HG03097 (cell line): Measurements from ENCODE around the gene DLG2.

Source experiments
- ATAC-seq: cut with Tn5 transposase; IDR thresholded peaks from one replicate; pipeline ENCODE4 v1.9.1; 2021; ENCODE audit not compliant: unreplicated experiment, low FRiP score

DLG2 gene

DNA sequence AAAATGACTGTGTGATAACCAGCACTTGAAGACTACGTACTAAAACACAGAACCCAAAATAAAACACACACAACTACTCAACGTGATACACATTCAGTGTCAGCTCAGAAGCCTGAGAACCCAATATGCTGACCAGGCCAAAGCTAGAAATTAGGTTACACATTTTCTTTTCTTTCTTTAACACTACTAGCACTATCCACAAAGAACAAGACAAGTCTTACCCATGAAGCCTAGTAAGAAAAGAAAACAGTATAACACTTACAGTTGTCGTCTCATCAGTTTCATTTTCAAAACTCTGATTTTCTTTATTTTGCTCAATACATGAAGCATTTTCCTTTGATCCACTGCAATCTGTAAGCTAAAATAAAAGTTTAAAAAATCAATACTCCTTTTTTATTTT lies 472.9 kb downstream of the DLG2 start:
- no peak for ATAC-seq

GRCh38 chr11:85137597-85137996 lies 489.5 kb downstream of the DLG2 start:
- no peak for ATAC-seq

DNA sequence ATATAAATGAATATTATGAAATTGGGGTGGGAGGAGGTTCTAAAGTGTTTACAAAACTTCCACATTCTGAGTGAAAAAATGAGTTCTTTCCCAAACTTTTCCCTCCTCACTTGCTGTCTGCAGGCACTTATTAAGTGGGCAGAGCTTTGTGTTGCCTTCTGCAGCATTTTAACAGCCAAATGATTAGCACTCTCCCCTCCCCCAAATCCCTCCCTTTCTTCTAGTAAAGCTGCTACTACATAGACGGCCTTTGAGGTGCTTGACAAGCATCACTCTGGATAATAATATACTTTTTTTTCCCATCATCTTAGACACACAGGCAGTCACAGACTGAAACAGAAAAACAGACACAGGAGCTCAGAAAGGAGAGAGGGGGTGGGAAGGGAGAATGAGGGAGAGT lies 493.5 kb downstream of the DLG2 start:
- ATAC-seq: no peak

DNA sequence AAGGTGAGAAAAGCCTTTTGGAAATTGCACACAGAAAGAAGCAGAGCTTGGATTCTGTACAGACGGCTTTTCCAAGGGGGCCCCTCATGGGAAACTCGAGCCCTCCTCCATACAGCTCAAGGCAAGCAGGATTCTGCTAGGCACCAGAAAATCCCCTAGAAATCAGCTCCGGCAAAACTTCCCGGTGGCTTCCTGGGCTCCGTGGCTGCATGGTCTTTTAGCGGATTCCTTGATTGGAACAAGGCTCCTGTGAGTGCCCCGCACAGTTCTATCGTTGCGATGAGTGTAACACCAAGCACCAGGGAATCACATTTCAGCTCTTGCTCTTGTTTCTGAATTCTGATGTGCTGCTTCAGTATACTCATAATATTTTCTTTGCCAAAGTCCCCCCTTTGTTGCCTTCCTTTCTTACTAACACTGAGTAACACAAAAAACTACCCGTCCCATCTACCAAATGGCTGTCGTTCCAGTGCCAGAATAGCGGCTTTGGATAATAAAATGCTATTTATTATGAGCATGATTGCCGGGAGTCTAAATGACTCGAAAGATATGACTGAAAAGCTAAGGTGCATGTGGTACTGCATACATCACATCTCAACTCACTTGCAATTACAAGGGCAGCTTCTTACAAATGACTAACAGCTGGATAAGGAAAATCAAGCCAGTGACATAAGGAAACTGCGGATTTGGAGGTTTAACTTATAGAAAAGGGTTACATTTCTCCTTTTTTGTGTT lies 494.1 kb downstream of the DLG2 start:
- no peak for ATAC-seq

GRCh38 chr11:85127349-85127748 lies 499.8 kb downstream of the DLG2 start:
- ATAC-seq: no peak

GRCh38 chr11:85123752-85124231 lies 503.4 kb downstream of the DLG2 start:
- ATAC-seq: peak; percentile 82

DNA sequence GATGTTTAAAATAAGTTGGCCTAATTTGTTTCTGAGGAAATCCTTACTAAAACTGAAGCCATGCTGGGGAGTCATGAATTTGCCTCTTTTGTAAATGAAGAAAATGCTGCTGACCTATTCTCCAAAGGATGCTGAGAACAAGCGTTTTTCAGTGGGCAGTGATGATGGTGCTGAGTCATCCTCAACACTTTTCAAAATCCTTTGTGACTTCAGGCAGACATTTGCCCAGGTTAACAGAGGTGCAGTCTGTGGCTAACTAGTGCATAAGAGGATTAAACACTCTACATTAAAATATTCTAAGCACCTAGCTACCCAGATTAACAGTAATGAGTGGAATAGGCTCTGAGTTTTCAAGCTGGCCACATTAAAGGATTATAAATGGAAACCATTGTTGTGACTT lies 509.0 kb downstream of the DLG2 start:
- no peak for ATAC-seq

GRCh38 chr11:85115798-85116197 lies 511.3 kb downstream of the DLG2 start:
- ATAC-seq: no peak

DNA sequence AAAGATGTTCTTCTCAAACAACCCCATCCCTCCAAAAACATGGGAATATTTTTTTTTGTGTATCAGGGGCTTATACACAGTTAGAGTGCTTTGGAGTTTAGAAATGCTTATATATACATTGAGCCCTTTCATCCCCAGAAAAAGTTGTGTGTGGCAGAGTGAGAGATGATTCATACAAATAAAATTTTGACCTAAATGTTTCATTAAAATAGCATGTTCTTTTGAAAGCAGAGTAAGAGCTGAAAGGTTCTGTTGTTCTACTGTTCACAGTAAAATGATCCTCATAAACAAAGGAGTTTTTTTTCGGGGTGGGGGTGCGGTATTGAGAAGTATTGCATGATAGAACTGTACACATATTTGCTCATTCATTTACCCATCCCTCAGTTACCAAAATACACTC lies 512.4 kb downstream of the DLG2 start:
- ATAC-seq: no peak

GRCh38 chr11:85110246-85110645 lies 516.9 kb downstream of the DLG2 start:
- ATAC-seq: peak; percentile 92

GRCh38 chr11:85109141-85109540 lies 518.0 kb downstream of the DLG2 start:
- peak; percentile 61 for ATAC-seq

DNA sequence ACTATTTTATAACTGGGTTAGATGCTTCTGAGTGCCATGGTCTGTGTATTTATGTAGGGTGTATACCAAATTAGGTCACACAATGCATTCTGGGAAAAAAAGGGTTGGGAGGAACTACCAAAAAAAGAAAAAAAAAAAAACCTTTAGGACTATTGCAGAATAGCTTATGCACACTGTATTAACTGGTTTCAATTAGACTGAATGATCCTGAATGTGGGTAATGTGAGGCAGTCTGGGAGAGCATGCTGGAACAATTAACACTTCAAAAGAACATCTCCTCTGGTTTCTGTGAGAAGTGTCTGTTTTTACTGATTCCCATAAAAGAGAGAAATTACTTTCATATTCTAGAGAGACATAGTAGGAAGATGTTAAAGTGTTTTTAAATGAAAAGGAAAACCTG lies 521.3 kb downstream of the DLG2 start:
- no peak for ATAC-seq

GRCh38 chr11:85099522-85099921 lies 527.6 kb downstream of the DLG2 start:
- ATAC-seq: no peak

- ATAC-seq: no peak
These were observed 528.1 kb downstream of the DLG2 start for GRCh38 chr11:85098996-85099395.

DNA sequence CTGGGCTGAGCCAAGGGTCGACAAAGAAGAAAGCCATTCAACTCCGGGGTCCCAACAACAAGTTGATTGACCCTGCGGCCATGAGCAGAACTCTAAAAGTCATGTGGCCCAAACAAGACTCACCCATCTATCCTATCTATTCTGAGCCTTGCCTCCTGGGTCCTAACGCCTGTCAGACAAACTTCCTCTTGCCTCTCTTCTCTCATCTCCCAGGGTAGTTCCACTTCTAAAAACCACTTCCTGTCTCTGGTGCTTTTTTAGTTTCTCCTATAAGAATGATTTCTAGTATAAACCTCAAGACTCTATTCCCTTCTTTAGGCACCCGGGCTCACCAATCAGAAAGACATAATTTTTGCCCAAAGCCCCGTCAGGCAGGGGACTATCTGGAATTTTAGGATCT lies 530.2 kb downstream of the DLG2 start:
- no peak for ATAC-seq

GRCh38 chr11:85095239-85095638 lies 531.9 kb downstream of the DLG2 start:
- no peak for ATAC-seq

GRCh38 chr11:85094795-85095194 lies 532.3 kb downstream of the DLG2 start:
- no peak for ATAC-seq

DNA sequence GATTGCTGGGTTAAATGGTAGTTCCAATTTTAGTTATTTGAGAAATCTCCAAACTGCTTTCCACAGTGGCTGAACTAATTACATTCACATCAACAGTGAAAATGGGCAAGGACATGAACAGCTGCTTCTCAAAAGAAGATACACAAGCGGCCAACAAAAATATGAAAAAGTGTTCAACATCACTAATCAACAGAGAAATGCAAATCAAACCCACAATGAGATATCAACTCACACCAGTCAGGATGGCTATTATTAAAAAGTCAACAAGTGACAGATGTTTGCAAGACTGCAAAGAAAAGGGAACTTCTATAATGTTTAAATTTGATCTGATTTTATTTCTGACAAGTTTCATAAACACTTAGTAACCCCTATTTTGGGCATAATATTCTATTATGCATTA lies 537.5 kb downstream of the DLG2 start:
- ATAC-seq: no peak

DNA sequence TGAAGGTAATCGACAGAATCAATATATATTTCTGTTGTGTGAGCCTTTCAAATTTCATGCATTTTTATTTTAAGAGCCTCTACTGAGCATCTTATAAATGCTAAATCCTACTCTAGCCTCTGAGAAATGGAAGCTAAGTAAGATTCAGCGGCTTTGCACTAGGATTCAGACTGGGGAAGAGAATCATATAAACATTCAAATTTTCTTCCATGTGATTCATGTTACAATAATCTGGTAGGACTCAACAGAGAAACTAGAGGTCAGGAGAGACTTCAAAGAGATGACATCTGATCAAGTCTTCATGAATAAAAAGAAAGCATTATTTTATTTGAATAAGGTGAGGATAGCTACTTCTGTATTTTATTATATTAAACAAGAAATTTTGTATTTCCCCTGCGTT lies 538.9 kb downstream of the DLG2 start:
- ATAC-seq: no peak

- no peak for ATAC-seq
These were observed 540.5 kb downstream of the DLG2 start for GRCh38 chr11:85086504-85087284.

- no peak for ATAC-seq
These were observed 550.4 kb downstream of the DLG2 start for GRCh38 chr11:85076535-85077330.
